Activated B cell treated with CpG ODN at 0.5 μM for 24 hours (primary cell): Measurements from ENCODE around the gene SPIN1. TPM values are rescaled to one million over a fixed set of nuclear protein-coding genes. Genes with fewer than 3 reads are reported as not detected.

ENCODE experiments used
- ATAC-seq: fragments of 200-7000 bp; cut with Tn5 transposase; one replicate; pipeline ENCODE4 v1.10.0; 2021; ENCODE audit warnings: low read depth, mild to moderate bottlenecking, moderate library complexity
- CTCF ChIA-PET: fragments of 350-600 bp; sonication (Branson Sonifier 250); formaldehyde crosslinking; loops from one replicate; lab custom pipeline; 2021; ENCODE audit warnings: antibody characterized with exemption; lab: Charles Lee
- POLR2A ChIA-PET: fragments of 350-600 bp; sonication (Branson Sonifier 250); formaldehyde crosslinking; loops from one replicate; lab custom pipeline; 2021; ENCODE audit warnings: antibody characterized with exemption; lab: Charles Lee
- DNase-seq: peaks from one replicate; pipeline ENCODE4 v3.0.0; 2022
- H3K27ac Mint-ChIP-seq: one replicate; pipeline ENCODE4 v1.8.0; 2020; ENCODE audit warnings: mixed read lengths
- H3K27me3 Mint-ChIP-seq: one replicate; pipeline ENCODE4 v1.8.0; 2021; ENCODE audit warnings: mixed read lengths
- H3K36me3 Mint-ChIP-seq: one replicate; pipeline ENCODE4 v1.8.0; 2021; ENCODE audit warnings: low read depth, mixed read lengths
- H3K4me1 Mint-ChIP-seq: one replicate; pipeline ENCODE4 v1.8.0; 2021; ENCODE audit warnings: mixed read lengths
- H3K4me3 Mint-ChIP-seq: one replicate; pipeline ENCODE4 v1.8.0; 2020; ENCODE audit warnings: mild to moderate bottlenecking, mixed read lengths
- H3K9me3 Mint-ChIP-seq: one replicate; pipeline ENCODE4 v1.8.0; 2020; ENCODE audit warnings: mixed read lengths
- CTCF ChIP-seq: fragments of 200-600 bp; IDR thresholded peaks from one replicate; pipeline ENCODE4 v1.8.0; 2022; ENCODE audit warnings: antibody characterized with exemption, mild to moderate bottlenecking
- intact Hi-C: fragments of 100-400 bp; cut with micrococcal nuclease; formaldehyde crosslinking; loops from one replicate; pipeline ENCODE4 v1.15.1; 2024
- total RNA-seq: library from RNA; stranded (reverse); gene quantifications from 2 replicates; pipeline ENCODE4 v1.2.3, GENCODE V29; 2022

Gene SPIN1
- total RNA-seq, 1 donor from 2014 or later = 20.7 TPM

- ChIA-PET POLR2A (no interaction called here), CTCF (no interaction called here)
- ATAC-seq (no peak), DNase-seq (no peak)
- Mint-ChIP-seq H3K4me1 (peaks cover 22% of the 10 kb centered on the region), H3K27me3 (no peaks in the 10 kb centered on the region), H3K36me3 (peaks cover 5% of the 10 kb centered on the region), H3K27ac (no peak overlapping the region), H3K9me3 (no peaks in the 10 kb centered on the region), H3K4me3 (no peak overlapping the region)
- intact Hi-C loops = no loop called here
- TF ChIP-seq CTCF = no peak
Observed at GRCh38 chr9:88392549-88392948, 4.3 kb downstream of the SPIN1 start.

DNA sequence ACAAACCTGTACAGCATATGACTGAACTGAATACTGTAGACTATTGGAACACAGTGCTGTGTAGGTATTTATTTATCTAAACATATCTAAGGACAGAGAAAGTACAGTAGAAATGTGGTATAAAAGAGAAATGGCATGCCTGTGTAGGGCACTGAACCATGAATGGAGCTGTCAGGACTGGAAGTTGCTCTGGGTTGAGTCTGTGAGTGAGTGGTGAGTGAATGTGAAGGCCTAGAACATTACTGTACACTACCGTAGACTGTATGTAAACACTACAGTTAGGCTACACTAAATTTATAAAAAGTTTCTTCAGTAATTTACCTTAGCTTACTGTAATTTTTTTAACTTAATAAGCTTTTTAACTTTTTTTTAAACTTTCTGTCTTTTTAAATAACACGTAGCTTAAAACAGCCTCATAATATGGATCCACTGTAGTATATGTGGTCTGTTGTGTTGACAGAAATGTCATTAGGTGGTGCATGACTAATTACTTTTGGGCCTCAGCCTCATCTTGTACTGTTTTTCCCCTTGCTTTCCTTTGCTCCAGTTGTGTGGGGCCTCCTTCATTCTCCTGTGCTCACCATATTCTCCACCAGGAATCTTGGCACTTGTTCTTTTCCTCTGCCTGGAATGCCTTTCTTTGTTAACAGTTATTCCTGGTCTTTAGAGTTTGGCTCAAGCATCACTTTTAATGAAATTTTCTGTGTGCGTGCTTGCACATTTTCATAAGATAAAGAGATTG, 8.8 kb downstream of the SPIN1 start:
- H3K27ac Mint-ChIP-seq = no peak overlapping the region
- no peak overlapping the region for H3K4me3 Mint-ChIP-seq
- no peaks in the 10 kb centered on the region for H3K27me3 Mint-ChIP-seq
- H3K9me3 Mint-ChIP-seq = no peaks in the 10 kb centered on the region
- ChIA-PET CTCF (no interaction called here), POLR2A (no interaction called here)
- intact Hi-C loops = no loop called here
- peaks cover 18% of the 10 kb centered on the region for H3K36me3 Mint-ChIP-seq
- H3K4me1 Mint-ChIP-seq = peaks cover 5% of the 10 kb centered on the region
- TF ChIP-seq CTCF = no peak
- ATAC-seq = no peak
- no peak for DNase-seq

DNA sequence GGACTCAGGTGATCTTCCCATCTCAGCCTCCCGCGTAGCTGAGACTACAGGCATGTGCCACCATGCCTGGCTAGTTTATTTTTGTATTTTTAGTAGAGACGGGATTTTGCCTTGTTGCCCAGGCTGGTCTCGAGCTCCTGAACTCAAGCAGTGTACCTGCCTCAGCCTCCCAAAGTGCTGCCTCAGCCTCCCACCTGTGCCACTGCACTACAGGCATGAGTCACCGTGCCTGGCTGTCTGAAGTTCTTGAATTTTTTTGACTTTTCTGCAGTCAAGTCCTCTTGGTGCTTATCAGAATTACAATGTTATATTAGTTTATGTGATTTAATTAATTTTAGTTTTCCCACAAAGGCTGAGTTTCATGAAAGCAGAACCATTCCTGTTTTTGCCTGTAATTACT, 9.8 kb downstream of the SPIN1 start:
- TF ChIP-seq CTCF = no peak
- POLR2A ChIA-PET = no interaction called here
- Mint-ChIP-seq H3K27me3 (no peaks in the 10 kb centered on the region), H3K9me3 (no peaks in the 10 kb centered on the region), H3K4me3 (no peak overlapping the region), H3K27ac (no peak overlapping the region), H3K4me1 (no peaks in the 10 kb centered on the region), H3K36me3 (peaks cover 24% of the 10 kb centered on the region)
- no peak for ATAC-seq
- DNase-seq = no peak
- CTCF ChIA-PET = no interaction called here
- intact Hi-C loops = no loop called here

DNA sequence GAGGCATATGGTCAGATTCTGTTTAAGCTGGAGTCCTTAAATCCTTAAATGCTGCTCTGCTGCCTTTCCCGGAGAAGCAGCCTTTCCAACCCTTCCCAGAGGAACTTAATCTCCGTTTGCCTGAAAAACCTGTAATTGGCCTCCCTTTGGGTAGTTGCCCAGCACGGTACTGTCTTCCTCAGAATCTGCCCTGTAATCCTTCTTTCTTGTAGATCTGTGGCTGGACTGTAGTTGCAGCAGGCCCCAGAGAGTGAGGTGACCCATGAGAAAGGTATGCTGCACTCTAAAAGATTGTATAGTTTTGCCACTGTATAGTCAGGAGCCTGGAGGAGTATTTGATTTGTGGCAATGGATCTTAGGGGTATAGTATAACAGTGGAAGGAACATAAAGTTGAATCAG, 11.7 kb downstream of the SPIN1 start:
- no peak for ATAC-seq
- Mint-ChIP-seq H3K36me3 (peaks cover 27% of the 10 kb centered on the region), H3K4me3 (no peak overlapping the region), H3K27me3 (no peaks in the 10 kb centered on the region), H3K9me3 (no peaks in the 10 kb centered on the region), H3K4me1 (peaks cover 2% of the 10 kb centered on the region), H3K27ac (no peak overlapping the region)
- TF ChIP-seq CTCF = no peak
- intact Hi-C loops = no loop called here
- no peak for DNase-seq
- ChIA-PET CTCF (no interaction called here), POLR2A (no interaction called here)

- Mint-ChIP-seq H3K4me3 (no peak overlapping the region), H3K4me1 (peaks cover 5% of the 10 kb centered on the region), H3K36me3 (peaks cover 26% of the 10 kb centered on the region), H3K27ac (no peak overlapping the region), H3K27me3 (no peaks in the 10 kb centered on the region), H3K9me3 (no peaks in the 10 kb centered on the region)
- ATAC-seq (no peak), DNase-seq (no peak)
- ChIA-PET POLR2A (no interaction called here), CTCF (no interaction called here)
- intact Hi-C loops = no loop called here
- TF ChIP-seq CTCF = no peak
Observed at GRCh38 chr9:88403340-88403739, 15.1 kb downstream of the SPIN1 start.
